GM19372 (cell line): ENCODE results near the gene KLHL11.

Source experiments
- ATAC-seq: cut with Tn5 transposase; IDR thresholded peaks from one replicate; pipeline ENCODE4 v1.9.1; 2021; ENCODE audit warnings: mild to moderate bottlenecking, low read depth, moderate library complexity; ENCODE audit not compliant: unreplicated experiment

KLHL11 gene, protein sequence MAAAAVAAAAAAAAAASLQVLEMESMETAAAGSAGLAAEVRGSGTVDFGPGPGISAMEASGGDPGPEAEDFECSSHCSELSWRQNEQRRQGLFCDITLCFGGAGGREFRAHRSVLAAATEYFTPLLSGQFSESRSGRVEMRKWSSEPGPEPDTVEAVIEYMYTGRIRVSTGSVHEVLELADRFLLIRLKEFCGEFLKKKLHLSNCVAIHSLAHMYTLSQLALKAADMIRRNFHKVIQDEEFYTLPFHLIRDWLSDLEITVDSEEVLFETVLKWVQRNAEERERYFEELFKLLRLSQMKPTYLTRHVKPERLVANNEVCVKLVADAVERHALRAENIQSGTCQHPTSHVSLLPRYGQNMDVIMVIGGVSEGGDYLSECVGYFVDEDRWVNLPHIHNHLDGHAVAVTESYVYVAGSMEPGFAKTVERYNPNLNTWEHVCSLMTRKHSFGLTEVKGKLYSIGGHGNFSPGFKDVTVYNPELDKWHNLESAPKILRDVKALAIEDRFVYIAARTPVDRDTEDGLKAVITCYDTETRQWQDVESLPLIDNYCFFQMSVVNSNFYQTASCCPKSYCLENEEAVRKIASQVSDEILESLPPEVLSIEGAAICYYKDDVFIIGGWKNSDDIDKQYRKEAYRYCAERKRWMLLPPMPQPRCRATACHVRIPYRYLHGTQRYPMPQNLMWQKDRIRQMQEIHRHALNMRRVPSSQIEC

DNA sequence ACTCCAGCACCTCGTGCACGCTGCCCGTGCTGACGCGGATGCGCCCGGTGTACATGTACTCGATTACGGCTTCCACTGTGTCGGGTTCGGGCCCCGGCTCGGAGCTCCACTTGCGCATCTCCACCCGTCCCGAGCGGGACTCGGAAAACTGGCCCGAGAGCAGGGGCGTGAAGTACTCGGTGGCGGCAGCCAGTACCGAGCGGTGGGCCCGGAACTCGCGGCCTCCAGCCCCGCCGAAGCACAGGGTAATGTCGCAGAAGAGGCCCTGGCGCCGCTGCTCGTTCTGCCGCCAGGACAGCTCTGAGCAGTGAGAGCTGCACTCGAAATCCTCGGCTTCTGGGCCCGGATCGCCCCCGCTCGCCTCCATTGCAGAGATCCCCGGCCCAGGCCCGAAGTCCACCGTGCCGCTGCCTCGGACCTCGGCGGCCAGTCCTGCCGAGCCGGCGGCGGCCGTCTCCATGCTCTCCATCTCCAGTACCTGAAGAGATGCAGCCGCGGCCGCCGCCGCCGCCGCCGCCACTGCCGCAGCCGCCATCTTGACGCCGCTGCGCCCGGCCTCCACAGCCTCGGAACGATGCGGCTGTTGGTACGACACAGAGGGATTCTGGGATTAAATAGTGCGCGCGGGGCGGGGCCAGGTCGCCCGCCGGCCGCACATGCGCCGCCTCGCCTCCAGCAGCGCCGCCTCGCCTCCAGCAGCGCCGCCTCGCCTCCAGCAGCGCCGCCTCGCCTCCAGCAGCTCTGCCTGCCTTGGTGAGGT, at the start of gene KLHL11:
KLHL11 (minus strand) TSS at position 588 of the 760 bp plus-strand sequence; CDS start at position 535, 53 bp downstream.
- peak; percentile 85 for ATAC-seq

- ATAC-seq, result no peak
Measured at GRCh38 chr17:41915020-41915419, 49.8 kb upstream of the KLHL11 start.

DNA sequence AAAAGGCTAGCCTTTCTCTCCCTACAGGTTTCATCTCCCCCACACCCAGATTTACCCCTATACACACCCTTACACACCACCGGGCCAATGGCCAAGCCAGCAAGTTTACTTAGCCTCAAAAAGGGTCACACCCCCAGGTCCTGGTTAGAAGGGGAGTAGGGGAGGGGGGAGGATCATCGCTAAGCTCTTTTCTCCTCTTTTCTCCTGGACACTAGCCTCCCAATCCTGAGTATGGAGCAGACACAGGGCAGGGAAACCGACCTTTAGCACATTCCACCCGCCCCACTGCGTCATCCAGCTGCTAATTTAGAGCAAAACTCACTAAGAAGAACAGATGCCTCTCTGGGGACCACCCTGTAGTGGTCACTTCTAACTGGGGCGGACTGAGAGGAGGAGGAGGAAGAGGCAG, 49.1 kb upstream of the KLHL11 start:
- no peak for ATAC-seq

- ATAC-seq, result no peak
Measured at GRCh38 chr17:41913798-41914197, 48.6 kb upstream of the KLHL11 start.

GRCh38 chr17:41912925-41913324, 47.7 kb upstream of the KLHL11 start:
- ATAC-seq, result no peak

DNA sequence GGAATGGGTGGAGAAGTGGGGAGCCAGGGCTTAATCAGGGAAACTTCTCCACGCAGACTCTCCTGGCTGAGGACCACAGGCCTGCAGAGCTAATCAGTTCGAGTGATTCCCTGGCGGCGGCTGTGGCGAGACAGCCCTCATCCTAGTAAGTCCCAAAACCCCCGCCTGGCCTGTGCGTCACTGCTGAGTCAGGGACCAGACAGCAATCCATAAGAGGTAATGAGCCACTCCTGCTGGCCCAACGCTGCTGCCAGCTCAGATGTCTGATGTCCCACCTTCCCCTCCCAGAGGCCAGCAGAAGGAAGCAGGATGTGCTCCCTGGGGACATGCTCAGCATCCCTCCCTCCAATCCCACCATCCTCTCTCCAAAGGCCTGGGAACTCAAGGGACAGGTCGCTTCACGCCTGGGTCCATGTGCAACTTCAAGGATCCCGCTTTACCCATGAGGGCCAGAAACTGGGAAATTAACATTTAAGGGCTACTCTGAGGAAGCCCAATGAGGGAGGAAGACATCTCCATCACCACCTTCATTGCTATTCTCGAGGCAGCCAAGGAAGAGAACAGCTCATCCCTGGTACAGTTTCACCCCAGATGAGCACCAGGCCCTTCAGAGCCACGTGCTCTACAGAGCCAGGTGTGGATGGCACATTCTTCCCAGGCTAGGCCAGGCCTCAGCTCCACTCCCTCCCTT, 45.6 kb upstream of the KLHL11 start:
- ATAC-seq, result no peak

GRCh38 chr17:41909088-41909487, 43.9 kb upstream of the KLHL11 start:
- ATAC-seq, result no peak

DNA sequence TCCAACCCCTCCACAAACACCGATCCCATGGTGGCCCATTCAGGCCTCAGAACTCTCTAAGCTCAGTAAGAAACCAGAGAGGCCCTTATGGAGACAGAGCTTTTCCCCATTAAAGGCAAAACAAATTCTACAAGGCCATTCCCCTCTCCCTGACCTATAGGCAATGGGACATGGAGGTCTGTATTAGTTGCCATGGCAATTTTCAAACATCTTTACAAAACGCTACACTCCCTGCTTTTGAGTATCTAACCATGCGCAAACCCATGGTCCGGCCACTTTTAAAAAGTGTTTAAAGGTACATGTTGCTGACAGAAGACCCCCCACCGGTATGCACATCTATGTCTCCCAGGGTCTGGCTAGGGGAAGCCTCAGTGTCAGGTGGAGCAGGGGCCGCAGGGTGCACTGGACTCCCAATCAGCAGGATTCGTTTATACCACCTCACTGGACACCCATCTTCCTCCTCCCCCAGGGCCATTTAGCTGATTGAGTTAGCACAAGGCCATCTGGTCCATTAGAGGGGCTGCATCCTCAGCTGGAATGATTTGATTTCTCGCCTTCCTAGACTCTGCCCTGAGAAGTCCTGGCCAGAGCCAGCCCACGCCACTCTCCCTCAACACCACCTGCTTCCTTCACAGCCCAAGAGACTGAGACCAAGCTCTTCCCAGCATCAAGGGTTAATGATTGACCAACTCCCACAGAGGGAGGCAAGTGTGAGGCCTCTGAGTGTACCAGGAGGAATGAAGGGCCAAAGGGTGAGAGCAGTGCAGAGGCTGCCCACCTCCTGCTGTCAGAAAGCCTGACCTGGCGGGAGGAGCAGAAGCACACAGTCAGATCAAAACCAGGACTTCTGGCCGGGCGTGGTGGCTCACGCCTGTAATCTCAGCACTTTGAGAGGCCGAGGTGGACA, 42.7 kb upstream of the KLHL11 start:
- ATAC-seq, result no peak

DNA sequence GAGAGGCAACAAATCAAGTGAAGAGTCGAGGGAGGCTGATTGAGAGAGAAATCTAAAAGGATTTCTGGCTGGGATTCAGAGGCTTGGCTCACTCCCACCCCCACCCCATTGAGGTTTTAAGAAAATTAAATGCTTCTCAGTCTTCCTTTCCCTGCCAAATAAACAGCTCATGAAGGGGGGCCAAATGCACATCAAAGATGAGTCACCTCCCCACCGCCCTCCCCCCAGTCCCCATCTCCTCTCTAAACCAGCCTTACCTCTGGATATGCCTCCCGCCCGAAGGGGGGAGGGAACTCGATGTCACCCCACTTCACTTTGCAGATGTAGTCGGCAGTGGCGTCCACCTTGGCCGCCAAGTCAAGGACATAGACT, 41.9 kb upstream of the KLHL11 start:
- ATAC-seq, result no peak

DNA sequence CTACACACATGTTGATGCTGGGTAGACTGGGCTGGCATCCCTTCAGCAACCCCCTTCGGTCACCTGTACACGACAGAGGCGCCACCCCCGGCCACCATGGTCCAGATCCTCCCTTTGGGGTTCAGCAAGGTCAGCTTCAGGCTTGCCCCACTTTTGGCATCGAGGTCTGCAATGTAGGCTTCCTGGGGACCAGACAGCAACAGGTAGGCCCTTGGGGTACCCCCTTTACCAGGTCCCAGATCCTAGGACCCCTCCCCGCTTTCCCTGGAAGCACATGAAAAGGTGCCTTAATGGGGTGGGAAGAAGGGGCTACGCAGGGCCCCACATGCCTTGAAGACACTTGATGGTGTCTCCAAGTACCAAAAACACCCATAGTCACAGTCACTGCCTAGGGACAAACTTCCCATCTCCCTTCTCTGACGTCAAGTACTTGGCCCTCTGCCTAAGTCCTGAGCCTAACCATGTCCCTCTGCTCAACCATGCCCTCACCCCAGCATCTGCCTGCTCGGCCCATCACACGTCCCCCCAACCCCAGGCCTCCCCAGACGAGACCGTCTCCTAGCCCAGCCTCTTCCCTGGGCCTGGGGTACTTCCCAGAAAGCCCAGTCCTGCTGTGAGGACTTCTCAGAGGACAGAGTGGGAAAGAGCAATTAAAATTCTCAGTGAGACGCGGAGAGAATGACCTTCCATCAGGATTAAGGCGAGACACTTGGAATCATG, 41.4 kb upstream of the KLHL11 start:
- ATAC-seq, result no peak

DNA sequence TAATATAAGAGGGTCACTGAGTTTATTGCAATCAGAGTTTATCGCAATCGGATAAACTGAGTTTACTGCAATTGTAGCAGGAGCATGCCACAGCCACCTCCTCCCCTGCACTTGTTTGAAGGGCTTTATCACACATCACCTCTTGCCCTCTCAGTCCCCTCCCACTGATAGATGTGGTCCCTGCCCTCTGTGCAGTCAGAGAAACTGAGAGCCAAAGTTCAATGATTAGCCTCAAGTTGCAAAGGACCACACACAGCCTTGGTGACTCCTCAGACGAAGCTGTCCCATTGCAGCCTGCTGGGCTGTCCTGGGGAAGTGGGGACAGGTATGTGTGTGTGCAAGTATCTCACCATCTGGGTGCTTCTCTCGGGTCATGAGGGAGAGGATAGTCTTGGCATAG, 39.9 kb upstream of the KLHL11 start:
- no peak for ATAC-seq

DNA sequence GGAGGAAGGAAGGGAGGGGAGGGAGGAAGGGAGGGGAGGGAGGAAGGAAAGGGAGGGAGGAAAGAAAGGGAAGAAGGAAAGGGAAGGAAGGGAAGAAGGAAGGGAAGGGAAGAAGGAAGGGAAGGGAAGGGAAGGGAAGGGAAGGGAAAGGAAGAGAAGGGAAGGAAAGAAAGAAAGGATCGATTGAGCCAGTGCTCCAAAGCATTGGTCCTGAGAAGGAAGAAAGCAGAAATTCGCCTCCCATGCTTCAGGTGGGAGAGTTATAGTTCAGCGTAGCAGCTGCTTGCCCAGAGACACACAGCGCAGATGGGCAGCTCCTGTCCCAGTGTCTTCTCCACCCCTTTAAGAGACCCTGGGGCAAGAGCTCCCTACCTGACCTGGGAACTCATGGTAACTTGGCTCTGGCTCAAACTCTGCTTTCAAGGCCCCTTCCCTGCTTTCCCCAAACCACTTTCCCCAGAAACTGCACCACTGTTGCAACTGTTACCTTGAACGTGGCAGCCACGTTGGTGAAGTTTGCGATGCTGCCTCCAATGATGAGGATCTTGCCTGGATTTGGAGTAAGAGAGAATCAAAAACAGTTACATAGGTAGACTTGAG, 39.1 kb upstream of the KLHL11 start:
- ATAC-seq, result no peak

GRCh38 chr17:41901646-41902045, 36.4 kb upstream of the KLHL11 start:
- no peak for ATAC-seq

GRCh38 chr17:41896726-41897125, 31.5 kb upstream of the KLHL11 start:
- ATAC-seq, result no peak

- ATAC-seq, result no peak
Measured at GRCh38 chr17:41895617-41896016, 30.4 kb upstream of the KLHL11 start.

GRCh38 chr17:41894791-41895331, 29.6 kb upstream of the KLHL11 start:
- no peak for ATAC-seq

GRCh38 chr17:41893384-41893783, 28.2 kb upstream of the KLHL11 start:
- no peak for ATAC-seq

- no peak for ATAC-seq
Measured at GRCh38 chr17:41892021-41892376, 26.8 kb upstream of the KLHL11 start.
